GM21515 (cell line): ENCODE data around the gene PTPRR.
"Not testable (repeated sequence)": the region's sequence is repeated elsewhere in the genome, so short reads cannot be mapped to it uniquely, and the experiment has no call there.

ENCODE experiments used
- ATAC-seq: cut with Tn5 transposase; IDR thresholded peaks from one replicate; pipeline ENCODE4 v1.9.1; 2021; ENCODE audit not compliant: unreplicated experiment

PTPRR gene

DNA sequence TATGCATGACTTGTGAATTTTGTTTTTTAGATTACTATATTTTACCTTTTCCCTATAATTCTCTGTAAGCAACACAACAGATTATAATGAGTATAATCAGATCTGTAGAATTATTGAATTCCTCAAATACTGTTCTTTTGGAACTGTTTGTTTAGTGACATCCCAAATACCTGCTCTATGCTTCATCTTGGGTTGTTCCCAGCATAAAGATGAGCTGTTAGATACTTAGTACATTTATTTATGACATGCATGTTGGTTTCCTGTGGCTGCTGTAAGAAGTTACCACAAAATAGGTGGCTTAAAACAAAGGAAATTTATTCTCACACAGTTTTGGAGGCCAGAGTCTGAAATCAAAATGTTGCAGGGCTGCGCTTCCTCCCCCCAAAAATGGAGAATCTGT is 78.4 kb downstream of the PTPRR start:
- no peak for ATAC-seq

DNA sequence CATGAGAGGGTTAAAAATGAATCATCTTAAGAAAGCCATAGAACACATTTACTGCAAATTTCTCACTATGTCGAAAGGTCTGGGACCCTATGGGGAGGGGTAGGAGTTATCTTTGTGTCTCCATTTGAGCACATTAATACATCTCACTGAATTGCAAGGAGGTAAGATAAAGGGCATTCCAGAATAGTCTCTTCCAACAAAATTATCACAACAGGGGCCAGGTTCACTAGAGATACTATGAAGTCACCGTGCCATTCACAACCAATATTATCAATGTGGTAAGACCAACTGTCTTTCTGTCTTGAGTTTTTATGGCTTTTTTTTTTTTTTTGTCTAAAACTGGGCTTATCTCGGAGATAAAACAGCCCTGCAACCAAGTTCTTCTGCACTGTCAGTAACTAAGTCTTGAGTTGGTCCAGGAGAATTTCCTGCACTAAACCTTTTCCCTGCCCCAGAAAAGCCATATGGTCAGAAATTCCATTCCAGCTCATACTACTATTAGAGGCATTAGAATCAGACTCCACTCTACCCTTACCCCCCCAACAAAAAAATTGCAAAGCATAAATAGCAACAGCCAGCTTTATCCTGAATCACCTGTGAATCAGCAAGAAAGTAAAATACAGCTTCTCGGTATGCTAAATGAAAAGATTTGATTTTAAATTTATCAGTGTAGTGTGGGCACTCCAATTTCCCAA is 79.7 kb downstream of the PTPRR start:
- ATAC-seq = no peak

DNA sequence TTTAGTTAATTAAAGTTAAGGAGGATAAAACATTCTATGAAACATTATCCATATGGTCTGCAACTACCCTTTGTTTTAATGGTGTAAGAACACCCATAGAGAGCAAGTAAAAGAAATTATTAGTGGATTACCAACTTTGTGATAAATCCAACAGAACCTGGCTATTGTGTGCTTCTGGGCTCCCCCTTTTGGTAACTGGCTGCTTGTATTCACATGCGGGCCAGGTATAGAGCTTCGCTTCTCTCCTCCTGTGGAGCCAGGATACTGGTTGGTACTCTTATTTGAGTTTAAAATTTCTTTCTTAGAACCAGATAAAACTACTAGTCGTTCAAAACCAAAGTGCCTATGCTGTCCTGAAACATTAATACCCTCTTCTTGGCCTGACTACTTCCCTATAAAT is 81.0 kb downstream of the PTPRR start:
- ATAC-seq = no peak

DNA sequence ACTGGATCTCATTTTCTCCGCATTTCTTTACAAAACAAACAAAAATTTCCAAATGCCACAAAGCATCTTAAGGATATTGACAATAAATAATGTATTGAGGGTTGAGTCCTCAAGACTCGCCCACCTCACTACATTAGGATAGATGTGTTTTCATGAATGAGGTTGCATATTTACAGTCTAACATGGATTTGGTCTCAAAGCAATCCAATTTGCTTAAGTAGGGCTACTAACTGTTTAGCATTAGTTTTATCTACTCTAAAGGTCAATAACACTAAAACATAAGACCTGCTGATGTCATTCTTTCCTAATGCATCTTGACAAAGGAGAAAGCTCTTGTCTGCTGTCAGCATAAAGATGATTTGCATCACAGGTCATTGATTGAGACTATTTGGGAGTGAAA is 82.4 kb downstream of the PTPRR start:
- ATAC-seq = no peak

DNA sequence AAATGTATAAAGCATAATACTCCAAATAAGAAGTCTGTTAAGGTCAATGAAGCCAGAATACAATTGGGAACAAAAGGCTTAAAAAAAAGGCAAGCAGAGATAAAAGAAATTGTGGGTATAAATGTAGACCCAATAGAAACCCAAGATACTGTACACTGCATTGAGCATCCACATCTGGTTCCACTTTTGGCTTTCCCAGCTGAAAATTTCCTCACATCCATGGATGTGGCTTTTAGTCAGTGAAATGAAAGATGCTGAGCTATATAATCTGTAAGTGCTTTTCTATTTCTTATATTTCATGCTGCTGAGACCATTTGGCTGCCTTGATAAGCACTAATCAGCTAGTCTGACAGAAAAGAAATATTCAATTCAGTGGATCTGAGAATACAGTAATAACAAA is 83.5 kb downstream of the PTPRR start:
- no peak for ATAC-seq

DNA sequence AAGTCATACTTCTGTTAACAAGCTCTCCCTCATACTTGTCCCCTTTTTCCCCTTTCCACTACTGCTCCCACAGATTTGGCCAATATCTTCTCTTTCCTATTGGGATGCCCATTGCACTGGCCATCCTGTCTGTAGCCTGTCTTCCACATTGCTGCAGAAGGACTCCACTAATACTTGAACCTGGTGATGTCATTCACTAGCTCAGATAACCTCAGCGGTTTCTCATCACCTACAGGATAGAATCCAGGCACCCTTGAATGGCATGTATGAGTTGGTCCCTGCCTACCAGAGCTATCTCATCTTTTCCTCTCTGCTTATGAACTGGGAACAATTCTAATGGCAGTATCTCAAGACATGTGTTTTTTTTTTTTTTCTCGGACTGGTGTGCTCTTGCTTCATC is 84.6 kb downstream of the PTPRR start:
- no peak for ATAC-seq

DNA sequence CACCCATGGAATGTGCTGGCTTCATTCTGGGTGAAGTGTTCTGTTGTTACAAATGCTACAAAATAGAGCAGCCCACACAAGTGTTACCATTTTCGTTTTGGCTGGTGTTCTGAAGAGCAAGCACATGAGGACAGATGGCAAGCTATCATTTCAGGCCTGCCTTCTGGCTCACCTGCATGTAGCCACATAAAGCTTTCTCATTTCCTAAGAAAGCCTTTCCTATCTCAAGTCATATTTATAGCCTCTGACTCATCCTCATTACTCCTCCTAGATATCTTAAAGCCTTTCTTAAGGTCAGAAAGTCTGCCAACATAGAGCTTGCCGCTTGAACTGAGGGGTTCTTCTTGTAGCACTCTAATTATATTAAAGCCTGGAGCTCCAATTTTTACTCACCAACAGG is 89.0 kb downstream of the PTPRR start:
- ATAC-seq = no peak

DNA sequence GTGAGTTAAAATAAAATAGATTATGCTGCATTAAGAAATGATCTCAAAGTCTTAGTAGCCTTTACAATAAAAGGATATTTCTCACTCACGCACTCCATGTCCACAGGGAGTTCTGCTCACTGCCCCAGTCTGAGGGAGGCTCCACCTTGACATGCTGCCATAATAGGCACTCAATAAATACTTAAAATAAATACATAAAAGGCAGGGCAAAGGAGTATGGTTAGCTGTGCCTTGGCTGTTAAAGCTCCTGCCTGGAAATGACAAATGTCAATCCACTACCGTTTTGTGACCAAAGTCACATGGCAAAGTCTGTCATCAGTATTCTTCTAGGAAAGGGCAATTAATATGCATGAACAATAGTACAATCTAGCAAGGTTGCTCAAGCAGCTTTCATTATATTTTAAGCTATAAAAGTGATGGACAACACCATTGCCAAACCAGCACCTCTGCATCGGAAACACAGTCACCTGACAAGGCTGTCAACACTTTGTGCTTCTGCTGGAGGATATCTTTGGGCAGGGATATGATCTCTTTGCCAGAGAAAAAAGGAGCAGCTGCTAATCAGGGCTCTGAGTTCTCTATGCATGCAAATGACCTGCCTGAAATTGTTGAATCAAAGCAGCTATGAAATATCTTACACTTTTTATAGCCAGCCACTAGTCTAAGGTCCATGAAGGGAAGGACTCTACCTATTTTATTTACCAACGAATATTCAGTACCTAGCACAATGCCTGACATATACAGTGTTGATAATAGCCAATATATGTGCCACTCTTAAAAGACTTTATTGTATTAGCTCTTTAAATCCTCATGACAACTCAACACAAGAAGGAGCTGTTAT is 90.1 kb downstream of the PTPRR start:
- no peak for ATAC-seq

DNA sequence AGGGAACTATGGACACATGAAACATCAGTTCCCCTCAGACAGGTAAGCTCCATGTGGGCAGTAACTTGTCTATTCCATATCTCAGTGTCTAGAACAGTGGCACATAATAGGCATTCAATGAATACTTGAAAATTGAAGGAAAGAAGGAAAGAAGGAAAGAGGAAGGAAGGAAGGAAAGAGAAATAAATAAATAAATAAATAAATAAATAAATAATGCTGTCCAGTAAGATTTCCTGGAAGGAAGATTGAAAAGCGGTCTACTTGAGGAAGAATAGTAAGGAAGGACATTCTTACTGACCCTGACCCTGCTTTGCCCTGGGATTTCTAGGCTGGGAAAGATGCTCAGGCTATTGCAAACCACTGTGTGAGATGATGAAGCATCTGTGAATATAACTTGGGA is 91.5 kb downstream of the PTPRR start:
- ATAC-seq = no peak

DNA sequence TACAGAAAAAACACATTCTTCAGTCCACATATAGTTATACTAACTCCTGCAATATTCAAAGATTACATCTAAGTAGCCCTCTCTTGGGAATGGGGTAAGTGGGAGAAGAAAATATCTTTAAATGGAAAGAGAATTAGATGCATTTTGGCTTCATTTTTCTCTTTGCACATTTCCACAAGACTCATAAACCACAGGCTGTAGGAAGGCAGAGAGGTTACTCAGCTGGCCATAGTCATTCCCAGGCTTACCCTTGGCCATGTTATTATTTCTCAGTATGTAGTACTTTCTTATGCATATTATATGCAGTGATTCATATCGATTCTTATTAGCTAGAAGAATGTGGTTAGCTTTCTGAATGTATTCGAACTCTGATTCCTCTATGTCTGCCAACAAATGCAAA is 92.2 kb downstream of the PTPRR start:
- ATAC-seq = no peak

DNA sequence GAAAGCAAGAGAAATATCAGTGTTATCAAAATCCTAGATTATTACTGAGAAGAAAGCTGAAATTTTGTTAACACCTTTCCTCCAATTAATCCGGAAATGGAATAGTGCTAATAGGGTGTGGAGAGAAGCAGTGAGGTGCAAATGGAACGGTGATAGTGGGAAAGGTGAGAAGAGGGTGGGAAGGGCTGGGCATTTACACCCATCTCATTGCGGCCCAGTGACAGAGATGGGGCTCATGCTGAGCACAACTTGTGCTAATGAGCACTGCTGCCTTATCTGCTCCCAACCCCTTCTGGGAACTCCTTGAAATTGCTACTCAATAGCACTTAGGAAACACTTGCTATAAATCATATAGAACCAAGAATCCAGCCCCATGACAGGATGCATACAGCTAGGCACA is 94.4 kb downstream of the PTPRR start:
- ATAC-seq = no peak

DNA sequence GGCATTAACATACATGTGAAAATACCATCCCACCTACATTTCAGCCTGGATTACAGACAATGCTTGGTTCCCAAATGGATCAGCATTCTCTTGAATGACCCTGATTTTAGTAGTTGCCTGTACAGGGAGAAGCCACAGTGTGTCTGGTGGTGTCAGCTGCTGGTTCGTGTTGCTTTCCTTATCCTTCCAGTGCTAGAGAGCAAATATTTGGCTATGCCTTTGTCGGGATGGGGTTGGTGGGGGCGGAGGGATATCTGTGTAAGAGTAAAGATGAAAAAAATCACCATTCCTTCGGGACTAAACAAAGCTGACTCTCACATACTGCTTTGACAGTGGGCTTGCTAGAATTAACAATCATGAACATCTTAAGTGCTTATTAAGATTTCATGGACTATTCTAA is 96.0 kb downstream of the PTPRR start:
- no peak for ATAC-seq

DNA sequence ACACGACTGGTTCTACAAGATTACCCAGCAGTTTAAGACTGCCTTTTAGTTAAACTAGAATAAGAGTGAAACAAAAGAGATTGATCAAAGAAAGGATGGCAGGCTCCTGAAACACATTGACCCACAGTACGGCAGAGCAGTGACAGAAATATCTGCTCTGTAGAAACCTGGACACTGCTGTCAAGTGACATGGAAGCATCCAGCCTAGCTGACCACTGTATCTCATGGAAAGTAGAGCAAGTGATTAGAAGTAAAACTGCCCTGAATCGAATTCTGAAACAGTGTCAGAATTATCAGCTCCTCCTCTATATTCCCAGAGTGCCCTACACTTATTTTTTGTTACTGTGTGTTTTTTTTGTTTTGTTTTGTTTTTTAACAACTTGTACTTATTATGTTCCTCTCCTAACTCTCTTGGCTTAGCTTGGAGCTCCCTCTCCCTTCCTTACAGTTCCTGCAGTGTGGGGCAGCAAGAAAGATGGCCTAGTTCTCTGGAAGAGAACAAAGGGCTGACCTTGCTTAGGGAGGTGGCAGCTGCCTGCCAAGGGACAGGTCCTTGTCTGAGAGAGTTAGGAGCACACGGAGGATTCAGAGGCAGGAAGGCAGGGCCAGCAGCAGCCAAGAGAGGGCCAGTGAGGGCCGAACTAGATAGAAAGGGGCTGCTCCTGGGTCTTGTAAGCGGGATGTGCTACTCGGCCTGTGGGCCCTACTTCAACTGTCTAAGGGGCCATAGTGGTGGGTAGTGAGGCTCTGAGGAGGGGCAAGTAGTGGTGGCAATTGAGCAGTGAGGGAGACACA is 97.2 kb downstream of the PTPRR start:
- no peak for ATAC-seq

DNA sequence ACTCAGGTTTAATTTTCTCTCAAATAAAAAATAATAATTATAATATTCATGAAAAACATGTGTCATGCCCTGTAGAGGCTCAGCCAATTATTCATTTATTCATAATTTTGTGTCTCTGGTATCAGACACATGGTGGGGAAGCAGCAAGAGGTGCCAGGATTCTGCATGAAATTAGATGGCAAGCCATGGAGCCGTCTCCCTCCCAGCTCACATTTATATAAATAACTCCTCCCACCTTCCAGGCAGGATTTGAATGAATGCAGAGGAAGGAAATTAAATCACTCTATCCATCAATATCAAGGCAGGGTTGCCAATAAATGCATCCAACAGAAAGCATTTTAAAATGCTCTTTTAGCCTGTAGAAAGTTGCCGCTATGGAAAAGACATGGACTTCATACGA is 98.1 kb downstream of the PTPRR start:
- ATAC-seq = no peak

DNA sequence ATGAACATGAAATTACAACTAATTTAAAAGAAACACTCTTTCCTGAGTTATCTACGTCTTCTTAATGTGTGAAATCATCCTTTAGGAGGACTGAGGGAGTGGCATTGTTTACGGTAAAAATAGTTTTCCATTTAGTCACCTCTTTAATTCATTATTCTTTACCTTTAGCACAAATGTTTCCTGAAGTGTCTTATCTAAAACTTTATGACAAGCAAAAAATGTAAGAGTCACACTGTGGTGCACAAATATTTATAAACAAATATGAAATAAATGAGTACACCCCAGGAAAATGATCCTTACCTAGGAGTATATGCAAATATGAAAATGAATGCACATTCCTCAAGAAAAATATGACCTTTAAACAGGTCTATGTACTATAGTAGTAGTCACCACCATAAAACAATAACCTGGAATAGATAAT is 104.6 kb downstream of the PTPRR start:
- ATAC-seq = no peak

DNA sequence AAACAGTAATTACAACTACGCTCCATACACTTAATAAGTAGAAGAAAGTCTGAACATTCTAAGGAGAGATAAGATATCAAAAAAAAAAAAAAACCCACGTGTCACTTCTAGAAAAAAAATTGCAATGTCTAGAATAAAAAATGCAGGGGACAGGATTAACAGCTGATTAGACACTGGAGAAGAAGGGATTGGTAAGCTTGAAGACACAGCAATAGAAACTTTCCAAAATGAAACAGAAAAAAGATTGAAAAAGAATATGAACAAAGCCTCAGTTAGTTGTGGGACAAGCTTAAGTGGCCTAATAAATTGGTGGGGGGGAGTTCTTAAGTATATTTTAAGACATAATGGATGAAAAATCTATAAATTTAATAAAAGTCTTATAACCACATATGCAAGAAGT is 105.5 kb downstream of the PTPRR start:
- no peak for ATAC-seq

DNA sequence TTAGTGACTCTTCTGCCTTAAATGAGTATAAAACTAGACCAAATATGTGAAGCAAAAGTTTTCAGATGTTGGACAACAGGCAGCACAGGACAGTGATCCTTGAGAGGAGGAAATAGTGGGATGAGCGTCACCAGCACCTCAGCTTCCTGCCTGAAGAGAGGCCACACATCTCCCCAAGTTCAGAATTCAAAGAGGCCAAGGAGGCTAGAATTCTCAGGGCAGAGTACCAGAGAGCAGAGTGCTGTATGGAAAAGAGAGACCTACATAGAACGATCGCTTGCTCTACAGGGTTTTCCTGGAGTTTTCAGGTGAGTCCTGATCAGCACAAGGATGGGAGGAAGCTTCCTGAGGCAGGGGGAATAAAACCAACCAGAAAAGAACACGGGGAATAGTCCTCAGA is 107.0 kb downstream of the PTPRR start:
- ATAC-seq = no peak

DNA sequence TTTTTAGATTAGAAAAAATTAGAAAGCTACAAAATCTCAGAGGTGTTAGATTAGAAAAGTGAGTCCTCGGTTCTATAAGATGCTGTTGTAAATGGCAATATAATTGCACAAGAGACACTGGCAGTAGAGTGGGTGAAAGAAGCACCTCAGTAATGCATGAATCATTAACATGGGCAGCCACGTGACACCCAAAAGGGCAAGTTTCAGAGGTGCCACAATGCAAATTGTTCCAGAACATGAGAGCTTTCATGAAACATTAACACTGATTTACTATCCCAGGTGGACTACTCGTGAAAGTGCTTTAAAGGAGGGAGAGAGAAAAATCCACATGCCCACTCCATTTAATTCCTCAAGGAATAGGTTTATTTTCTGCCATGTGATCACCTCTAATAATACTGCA is 108.4 kb downstream of the PTPRR start:
- ATAC-seq = no peak

DNA sequence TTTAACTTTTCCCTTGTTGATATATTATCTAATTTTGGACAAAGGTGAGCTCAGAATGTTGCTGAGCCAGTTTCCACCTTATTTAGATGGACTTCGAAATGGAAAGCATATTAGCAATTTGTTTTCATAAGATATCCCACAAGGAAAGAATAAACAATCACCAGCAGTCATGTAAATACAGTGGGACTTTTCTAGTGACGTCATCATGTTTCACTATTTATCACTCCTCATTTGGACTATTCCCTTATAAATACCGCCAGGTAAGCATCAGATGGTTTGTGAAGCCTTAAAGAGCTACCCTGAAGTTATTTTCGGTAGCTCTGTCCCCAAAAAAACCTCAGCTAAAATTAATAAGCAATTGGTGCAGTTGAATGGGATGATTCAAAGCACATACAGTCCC is 110.7 kb downstream of the PTPRR start:
- no peak for ATAC-seq

DNA sequence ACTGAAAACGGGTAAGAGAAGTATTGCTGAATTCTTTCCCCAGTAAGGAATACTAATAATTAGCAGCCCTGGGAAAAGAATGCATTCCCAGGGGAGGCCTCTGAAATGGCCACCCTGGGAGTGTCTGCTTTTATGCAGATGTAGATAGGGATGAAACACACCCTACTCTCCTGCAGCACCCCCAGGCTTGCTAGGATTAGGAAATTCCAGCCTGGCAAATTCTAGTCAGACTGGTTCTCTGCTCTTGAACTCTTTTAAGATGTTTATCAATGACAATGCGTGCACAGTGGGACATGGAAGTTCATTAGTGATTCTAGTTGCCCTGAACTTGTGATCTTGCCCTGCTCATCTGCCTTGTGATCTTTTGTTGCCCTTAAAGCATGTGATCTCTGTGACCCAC is 112.5 kb downstream of the PTPRR start:
- not testable (repeated sequence) for ATAC-seq

DNA sequence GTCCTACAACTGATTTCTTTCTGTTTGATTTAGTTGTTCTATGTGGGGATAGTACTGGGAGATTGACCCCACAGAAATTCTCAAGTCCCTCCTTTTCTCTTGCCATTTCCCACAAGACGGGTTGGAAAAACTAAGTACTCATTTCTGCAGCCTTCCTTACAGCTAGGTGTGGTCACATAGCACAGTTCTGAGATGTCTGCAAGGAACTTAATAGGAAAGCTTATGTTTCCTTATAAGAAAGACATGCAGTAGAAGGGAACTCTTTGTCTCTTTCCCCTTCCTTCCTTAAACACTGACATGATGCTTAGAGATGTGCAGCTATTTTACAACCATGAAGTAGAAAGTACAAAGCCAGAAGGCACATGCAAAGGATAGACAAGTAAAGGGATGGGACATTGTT is 113.7 kb downstream of the PTPRR start:
- ATAC-seq = no peak

DNA sequence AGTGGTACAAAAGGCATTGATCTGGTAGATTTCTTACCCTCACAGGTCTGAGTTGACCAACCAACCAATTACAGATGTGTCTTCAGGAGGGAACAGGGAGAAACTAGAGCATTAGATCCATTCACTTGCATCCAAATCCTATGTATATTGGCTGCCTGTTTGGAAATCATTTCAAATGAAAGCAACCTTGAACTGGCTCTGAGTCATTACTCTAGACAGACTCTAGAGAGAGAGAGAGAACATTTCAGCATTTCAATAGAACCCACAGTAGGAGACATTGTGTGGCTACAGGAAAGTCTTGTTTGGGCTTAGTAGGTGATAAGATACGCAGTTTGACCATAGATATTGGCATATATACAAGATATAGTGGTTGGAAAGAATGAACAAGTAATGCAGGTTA is 114.5 kb downstream of the PTPRR start:
- ATAC-seq = no peak
